HepG2 (cell line): ENCODE measurements around the gene KRT77. TPM values are rescaled to one million over a fixed set of nuclear protein-coding genes. Genes with fewer than 3 reads are reported as not detected.

Source experiments
- ATAC-seq: fragments of 200-7000 bp; cut with Tn5 transposase; 3 replicates; pipeline ENCODE4 v1.9.1; 2020; ENCODE audit warnings: mild to moderate bottlenecking, moderate library complexity
- BruUV-seq: library from RNA; stranded (reverse); fragments of 400-500 nt; replicated peaks from 2 replicates; lab custom pipeline; 2021; lab: Mats Ljungman, UMichigan
- CTCF ChIA-PET: fragments of 300-600 bp; formaldehyde crosslinking; extraction: SDS; loops from one replicate; lab custom pipeline; 2021; ENCODE audit warnings: low total read pairs, inconsistent platforms, low intra/inter-chr PET ratio; lab: Yijun Ruan, JAX
- POLR2A ChIA-PET: fragments of 350-600 bp; sonication (Branson Sonifier 250); formaldehyde crosslinking; loops from one replicate; lab custom pipeline; 2020; ENCODE audit warnings: antibody characterized with exemption, inconsistent platforms; lab: Yijun Ruan, JAX
- DNase-seq: peaks from one replicate; pipeline ENCODE4 v3.0.0-alpha.2; 2015; ENCODE audit warnings: low spot score
- FAIRE-seq: peaks from 3 replicates; lab custom pipeline; 2011; peaks lifted over from hg19 to GRCh38; lab: Jason Lieb, UNC
- H2AFZ ChIP-seq: one replicate; pipeline ENCODE4 v1.6.1; 2011; ENCODE audit warnings: low read length, inconsistent platforms
- H3K27ac ChIP-seq: fragments of 300-600 bp; 3 replicates; pipeline ENCODE4 v1.8.0; 2011; ENCODE audit warnings: mixed run types, mild to moderate bottlenecking, mixed read lengths, low read length, inconsistent platforms; ENCODE audit not compliant: insufficient read depth; ENCODE audit errors: extremely low read length
- H3K27me3 ChIP-seq, 2 experiments: fragments of 200-600 bp in 1 of 2; 2 replicates in 1 of 2; 3 replicates in 1 of 2; pipeline versions ENCODE4 v1.6.0 to v1.8.0; 2011; ENCODE audit warnings: low read length in 2 of 2, mild to moderate bottlenecking in 2 of 2, moderate library complexity in 2 of 2, inconsistent platforms in 1 of 2; ENCODE audit not compliant: insufficient read depth in 2 of 2, control insufficient read depth in 1 of 2
- H3K36me3 ChIP-seq, 2 experiments: fragments of 200-600 bp in 1 of 2; replicated peaks in 1 of 2; 2 replicates in 1 of 2; 3 replicates in 1 of 2; pipeline versions ENCODE4 v1.5.1 to v1.8.0; 2011; ENCODE audit warnings: low read length in 2 of 2, inconsistent platforms in 1 of 2; ENCODE audit not compliant: insufficient read depth in 2 of 2, control insufficient read depth in 1 of 2
- H3K4me1 ChIP-seq: 2 replicates; pipeline ENCODE4 v1.5.1; 2012; ENCODE audit warnings: low read length, inconsistent platforms; ENCODE audit not compliant: insufficient read depth
- H3K4me2 ChIP-seq: 2 replicates; pipeline ENCODE4 v1.6.0; 2011; ENCODE audit warnings: low read depth, low read length, inconsistent platforms
- H3K4me3 ChIP-seq, 3 experiments: fragments of 200-600 bp in 1 of 3; sonication (generic), shearing (Covaris generic) in 1 of 3; replicated peaks in 1 of 3; 2 replicates each; pipeline ENCODE4 v1.5.1; 2011 to 2016; ENCODE audit warnings: low read length in 3 of 3, inconsistent platforms in 2 of 3, low read depth in 2 of 3, mild to moderate bottlenecking in 2 of 3, control low read depth in 1 of 3, mixed read lengths in 1 of 3; ENCODE audit not compliant: insufficient read depth in 1 of 3
- H3K79me2 ChIP-seq: one replicate; pipeline ENCODE4 v1.6.1; 2011; ENCODE audit warnings: low read length, inconsistent platforms; ENCODE audit not compliant: insufficient read depth
- H3K9ac ChIP-seq: 2 replicates; pipeline ENCODE4 v1.6.0; 2011; ENCODE audit warnings: mild to moderate bottlenecking, low read depth, low read length, inconsistent platforms; ENCODE audit not compliant: insufficient read depth
- H3K9me3 ChIP-seq: 2 replicates; pipeline ENCODE4 v1.5.1; 2012; ENCODE audit warnings: mild to moderate bottlenecking, low read length
- H4K20me1 ChIP-seq: 2 replicates; pipeline ENCODE4 v1.6.0; 2011; ENCODE audit warnings: inconsistent platforms, mild to moderate bottlenecking, low read length, moderate library complexity; ENCODE audit not compliant: insufficient read depth
- CEBPZ ChIP-seq: IDR thresholded peaks from 2 replicates; pipeline ENCODE4 v1.6.1; 2012; ENCODE audit warnings: low read length, improper control_type of control experiment
- REST ChIP-seq, 2 experiments: IDR thresholded peaks; 2 replicates each; pipeline ENCODE4 v1.6.1; 2011 to 2012; ENCODE audit warnings: low read length in 2 of 2, borderline replicate concordance in 1 of 2, low read depth in 1 of 2, mild to moderate bottlenecking in 1 of 2, moderate library complexity in 1 of 2
- SRY ChIP-seq: sonication (generic); formaldehyde crosslinking; IDR thresholded peaks from 2 replicates; pipeline ENCODE4 v1.8.0; 2022; ENCODE audit warnings: mild to moderate bottlenecking, missing genetic modification reagents
- ZNF407 ChIP-seq: sonication (generic); formaldehyde crosslinking; IDR thresholded peaks from one replicate; pipeline ENCODE4 v1.5.1; 2020; ENCODE audit warnings: mild to moderate bottlenecking, missing genetic modification reagents; ENCODE audit errors: not compliant biosample characterization
- ZNF446 ChIP-seq: sonication (generic); formaldehyde crosslinking; IDR thresholded peaks from 2 replicates; pipeline ENCODE4 v1.5.0; 2020; ENCODE audit warnings: mild to moderate bottlenecking, missing genetic modification reagents
- ZNF607 ChIP-seq: sonication (generic); formaldehyde crosslinking; IDR thresholded peaks from 2 replicates; pipeline ENCODE4 v1.5.1; 2020; ENCODE audit warnings: missing genetic modification reagents, mild to moderate bottlenecking, borderline replicate concordance
- WGBS: methylation state at CpG from one replicate; pipeline ENCODE4 v1.1.6; 2017; ENCODE audit warnings: low lambda C conversion rate; 5-methylcytosine and 5-hydroxymethylcytosine counted together
- in situ Hi-C: cut with HindIII; loops from 2 replicates; pipeline ENCODE4 v1.10.0; 2017; ENCODE audit warnings: low pct_unique_long_range_greater_than_20kb; ENCODE audit not compliant: extremely low pct_ligation_motif_present
- intact Hi-C: fragments of 100-400 bp; cut with micrococcal nuclease; formaldehyde crosslinking; loops from one replicate; pipeline ENCODE4 v1.10.0; 2022; ENCODE audit not compliant: unreplicated experiment
- polyA plus RNA-seq, 8 experiments: library from polyadenylated mRNA; depleted of rRNA in 3 of 8; stranded (reverse) in 7 of 8; unstranded in 1 of 8; fragments of >200 nt; fragmentation: Illumina TruSeq in 4 of 8; extraction: Trizol in 4 of 8; gene quantifications; 2 replicates each; pipeline versions ENCODE4 v1.2.1 to v1.2.3, GENCODE V29; 2011 to 2016; ENCODE audit warnings: low read depth in 4 of 8, missing spikeins in 1 of 8, mixed read lengths in 1 of 8; ENCODE audit not compliant: insufficient read depth in 1 of 8
- total RNA-seq, 5 experiments: library from RNA; depleted of rRNA; stranded (reverse); fragments of >200 nt; fragmentation: Illumina TruSeq; extraction: Trizol; gene quantifications; 2 replicates each; pipeline ENCODE4 v1.2.3, GENCODE V29; 2016; ENCODE audit warnings: low read depth in 1 of 5

The KRT77 gene
- total and polyA plus RNA-seq, 2 of the 13 experiments (the other 11 are each of a cell fraction or from before 2014, with no cell fraction given), result not detected

GRCh38 chr12:52676163-52676562 lies 27.2 kb downstream of the KRT77 start:
- Histone ChIP-seq H3K4me1 (no peaks in the 10 kb centered on the region), H2AFZ (no peak overlapping the region)
- no peak for TF ChIP-seq REST (IDR thresholded peaks at IDR 0.05; ENCODE audit: borderline replicate concordance in 1 of 2, low read depth in 1 of 2, low read length in 2 of 2)
- TF ChIP-seq ZNF446 (CRISPR knock-in tag), result no peak
- TF ChIP-seq SRY (CRISPR knock-in tag), result no peak
- no peak for TF ChIP-seq ZNF407 (CRISPR knock-in tag)
- no peak for TF ChIP-seq CEBPZ
- TF ChIP-seq ZNF607 (CRISPR knock-in tag), result no peak

More at GRCh38 chr12:52676163-52676562, 27.2 kb downstream of the KRT77 start:
- Histone ChIP-seq H3K4me2 (no peak overlapping the region), H3K79me2 (no peaks in the 10 kb centered on the region), H3K9ac (no peak overlapping the region), H3K9me3 (no peaks in the 10 kb centered on the region), H3K4me3 (no peak overlapping the region), H4K20me1 (no peaks in the 10 kb centered on the region), H3K27me3 (peaks cover 0 to 29% of the 10 kb centered on the region in 2 experiments; a peak in 2 of 5 replicates), H3K27ac (no peak overlapping the region), H3K36me3 (no peaks in the 10 kb centered on the region)
- BruUV-seq, result no TSS peak
- POLR2A ChIA-PET, result no interaction called here
- intact Hi-C loops (no loop called here), in situ Hi-C loops (loop anchor here (25.0 kb wide), 1 partner anchor 311 kb away; no protein-coding TSS in a partner anchor)
- CTCF ChIA-PET, result no interaction called here
- DNase-seq (no peak), ATAC-seq (no peak), FAIRE-seq (no peak)
- WGBS, result 0% methylated on average over 4 of the region's 7 CpGs
